GM13977 (cell line): ENCODE data around the gene CD34.

Experiments used
- DNase-seq: peaks from one replicate; pipeline ENCODE4 v3.0.0; 2012; ENCODE audit warnings: low spot score
- in situ Hi-C: fragments of 300-500 bp; cut with MboI; formaldehyde crosslinking; loops from one replicate; pipeline ENCODE4 v1.12.0; 2022; ENCODE audit warnings: low sequenced_read_pairs, low pct_unique_long_range_greater_than_20kb, mixed read lengths, inconsistent platforms; ENCODE audit not compliant: unreplicated experiment
- TF ChIP-seq, protein P1 (sequence below): IDR thresholded peaks from 2 replicates; pipeline ENCODE4 v1.5.1; 2012; ENCODE audit warnings: mild to moderate bottlenecking, control low read depth; ENCODE audit not compliant: insufficient read depth; ENCODE audit errors: extremely low read depth, missing control alignments

Gene CD34

DNA sequence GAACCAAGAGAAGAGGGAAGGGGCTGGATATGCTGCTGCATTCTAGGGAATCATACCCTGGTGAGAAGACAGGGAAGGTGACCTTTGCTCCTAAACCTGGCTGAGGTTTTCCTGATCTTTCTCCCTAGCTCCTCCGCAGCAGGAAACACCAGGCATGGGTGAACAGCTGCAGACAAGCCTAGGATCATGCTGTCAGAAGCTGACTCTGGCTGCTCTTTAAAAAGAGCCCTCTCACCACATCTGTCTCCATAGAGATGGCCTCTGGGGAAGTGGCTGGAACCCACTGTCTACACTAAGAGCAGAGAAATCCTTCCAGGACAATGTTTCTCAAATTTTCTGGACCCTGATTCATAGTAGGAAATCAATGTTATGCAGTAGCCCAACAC, 57.6 kb downstream of the CD34 start:
- no peak for DNase-seq
- TF ChIP-seq, protein P1, sequence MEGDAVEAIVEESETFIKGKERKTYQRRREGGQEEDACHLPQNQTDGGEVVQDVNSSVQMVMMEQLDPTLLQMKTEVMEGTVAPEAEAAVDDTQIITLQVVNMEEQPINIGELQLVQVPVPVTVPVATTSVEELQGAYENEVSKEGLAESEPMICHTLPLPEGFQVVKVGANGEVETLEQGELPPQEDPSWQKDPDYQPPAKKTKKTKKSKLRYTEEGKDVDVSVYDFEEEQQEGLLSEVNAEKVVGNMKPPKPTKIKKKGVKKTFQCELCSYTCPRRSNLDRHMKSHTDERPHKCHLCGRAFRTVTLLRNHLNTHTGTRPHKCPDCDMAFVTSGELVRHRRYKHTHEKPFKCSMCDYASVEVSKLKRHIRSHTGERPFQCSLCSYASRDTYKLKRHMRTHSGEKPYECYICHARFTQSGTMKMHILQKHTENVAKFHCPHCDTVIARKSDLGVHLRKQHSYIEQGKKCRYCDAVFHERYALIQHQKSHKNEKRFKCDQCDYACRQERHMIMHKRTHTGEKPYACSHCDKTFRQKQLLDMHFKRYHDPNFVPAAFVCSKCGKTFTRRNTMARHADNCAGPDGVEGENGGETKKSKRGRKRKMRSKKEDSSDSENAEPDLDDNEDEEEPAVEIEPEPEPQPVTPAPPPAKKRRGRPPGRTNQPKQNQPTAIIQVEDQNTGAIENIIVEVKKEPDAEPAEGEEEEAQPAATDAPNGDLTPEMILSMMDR, result no peak
- in situ Hi-C loops, result no loop called here

DNA sequence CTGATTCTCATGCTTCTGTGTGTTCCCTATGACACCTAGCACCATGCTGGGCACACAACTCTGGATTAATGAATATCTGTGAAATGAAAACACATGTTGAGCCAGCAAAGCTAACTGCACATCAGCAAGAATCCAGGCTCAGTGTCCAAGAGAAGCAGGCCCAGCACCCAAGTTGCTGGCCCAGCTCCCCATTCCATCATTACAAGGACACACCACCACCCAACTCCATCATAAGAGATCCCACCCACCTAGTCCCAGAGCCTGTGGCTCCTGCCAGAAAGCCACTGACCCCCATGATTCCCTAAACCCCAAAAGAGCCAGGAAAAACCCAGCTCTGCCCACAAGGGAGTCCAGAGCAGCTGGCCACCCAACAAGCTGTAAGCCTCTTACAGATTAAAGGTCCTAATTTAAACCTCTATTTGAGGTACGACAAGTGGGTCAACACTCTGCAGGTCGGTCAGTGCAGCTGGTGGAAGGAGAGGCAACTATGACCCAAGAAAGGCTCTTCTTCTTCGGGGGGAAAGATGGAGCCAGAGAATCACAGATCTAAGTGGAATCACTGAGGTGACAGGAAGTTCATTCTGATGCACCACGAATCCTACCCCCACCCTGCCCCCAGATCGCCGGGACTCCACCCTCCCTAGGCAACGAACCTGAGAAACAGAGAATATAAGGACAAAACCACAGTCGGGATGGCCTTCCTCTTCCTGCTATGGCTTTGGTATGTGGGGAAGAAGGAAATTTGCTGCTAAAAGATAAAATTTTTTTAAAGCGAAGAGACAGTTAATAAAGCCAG, 58.2 kb downstream of the CD34 start:
- in situ Hi-C loops, result no loop called here
- TF ChIP-seq, protein P1, result no peak
- no peak for DNase-seq

DNA sequence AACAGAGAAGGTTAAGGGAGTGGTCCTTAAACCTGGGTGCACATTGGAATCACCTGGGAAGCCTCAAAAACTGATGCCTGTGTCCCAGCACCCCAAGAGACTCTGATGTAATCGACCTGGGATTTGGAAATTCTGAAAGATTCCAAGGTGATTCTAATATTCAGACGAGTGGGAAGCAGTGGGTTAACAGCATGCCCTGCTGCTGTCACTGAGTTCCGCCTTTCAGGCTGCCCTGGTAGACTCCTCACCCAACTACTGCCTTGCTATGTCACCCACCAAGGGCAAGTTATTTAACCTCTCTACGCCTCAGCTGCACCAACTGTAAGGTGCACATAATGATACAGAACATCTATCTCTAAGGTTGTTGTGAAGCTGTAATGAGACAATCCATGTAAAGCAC, 59.2 kb downstream of the CD34 start:
- TF ChIP-seq, protein P1, result no peak
- in situ Hi-C loops, result no loop called here
- no peak for DNase-seq

DNA sequence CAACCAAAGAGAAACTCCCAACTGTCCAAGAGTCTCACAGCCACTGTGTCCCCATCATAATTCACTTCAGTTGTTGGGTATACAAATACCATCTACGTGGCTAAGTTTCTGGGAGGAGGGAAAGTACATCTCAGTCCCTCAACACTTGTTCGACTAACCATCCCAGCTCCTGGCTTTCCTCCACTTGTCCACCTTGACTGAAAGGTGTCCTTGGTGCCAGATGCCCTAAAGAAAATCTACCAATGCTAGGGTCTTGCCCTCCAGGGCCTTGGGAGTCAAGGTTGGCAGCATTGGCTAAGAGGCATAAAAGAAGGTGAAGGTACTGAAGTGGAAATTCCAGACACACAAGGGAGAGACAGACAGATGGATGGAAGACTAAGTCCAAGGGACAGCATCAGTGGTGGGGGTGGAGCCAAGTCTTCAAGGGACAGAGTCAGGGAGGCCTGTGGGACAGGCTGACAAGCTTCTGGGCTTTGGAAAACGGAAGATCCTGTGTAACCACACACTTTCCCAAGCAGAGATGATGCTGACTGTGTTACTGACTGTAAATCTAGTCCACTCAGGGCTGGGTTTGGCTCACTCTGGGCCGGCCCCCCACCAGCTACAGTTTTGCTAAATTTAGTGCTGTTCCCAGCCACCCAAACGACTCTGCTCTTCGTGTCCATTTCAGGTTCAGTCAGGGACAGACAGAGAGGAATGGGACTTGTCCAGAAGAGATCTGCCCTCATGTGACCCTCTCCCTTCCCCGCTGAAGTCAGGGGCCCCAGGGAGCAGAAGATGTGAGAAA, 60.1 kb downstream of the CD34 start:
- TF ChIP-seq, protein P1, result no peak
- in situ Hi-C loops, result no loop called here
- DNase-seq, result no peak

DNA sequence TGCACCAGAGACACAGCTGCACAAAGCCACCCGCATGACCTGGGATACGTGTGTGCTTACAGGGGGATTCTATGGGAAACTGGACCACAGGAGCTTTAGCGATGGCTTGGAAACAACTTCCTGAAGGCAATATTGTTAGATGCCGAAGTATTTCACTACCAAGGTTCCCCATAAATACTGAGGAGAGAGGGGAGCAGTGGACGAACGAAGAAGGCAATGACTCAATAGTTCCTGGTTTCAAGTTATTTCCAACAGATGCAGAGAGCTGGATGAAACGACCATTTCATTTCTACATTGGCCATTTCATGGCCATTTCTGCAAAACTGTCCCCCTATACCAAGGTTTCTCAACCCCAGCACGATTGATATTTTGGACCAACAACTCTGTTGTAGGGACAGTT, 61.3 kb downstream of the CD34 start:
- in situ Hi-C loops, result no loop called here
- TF ChIP-seq, protein P1, result no peak
- no peak for DNase-seq

- DNase-seq, result no peak
- in situ Hi-C loops, result no loop called here
- TF ChIP-seq, protein P1, result no peak
Measured at GRCh38 chr1:207849016-207849415, 61.9 kb downstream of the CD34 start.
